SK-N-SH (cell line): ENCODE measurements around the gene RELB. TPM values are rescaled to one million over a fixed set of nuclear protein-coding genes. Genes with fewer than 3 reads are reported as not detected.

Experiments
- CTCF ChIA-PET: fragments of 300-600, 350-600 bp; formaldehyde crosslinking; extraction: SDS; loops from one replicate; lab custom pipeline; 2021; lab: Yijun Ruan, JAX
- POLR2A ChIA-PET: fragments of 350-600 bp; sonication (Branson Sonifier 250); formaldehyde crosslinking; extraction: SDS; loops from one replicate; lab custom pipeline; 2020; ENCODE audit warnings: antibody characterized with exemption, inconsistent platforms; lab: Yijun Ruan, JAX
- DNase-seq: peaks from one replicate; pipeline ENCODE4 v3.0.0; 2012
- H2AFZ ChIP-seq: fragments of 200-600 bp; sonication (generic); 2 replicates; pipeline ENCODE4 v1.8.1; 2016; ENCODE audit warnings: antibody characterized with exemption, mild to moderate bottlenecking, low read depth
- H3F3A ChIP-seq: fragments of 200-600 bp; sonication (generic); replicated peaks from 2 replicates; pipeline ENCODE3; 2016; ENCODE audit warnings: antibody characterized with exemption, mild to moderate bottlenecking; ENCODE audit not compliant: insufficient read depth
- H3K27ac ChIP-seq, 2 experiments: fragments of 200-500 bp in 1 of 2; fragments of 200-600 bp in 1 of 2; sonication (Bioruptor generic) in 1 of 2; sonication (generic), shearing (Covaris generic) in 1 of 2; 2 replicates each; pipeline versions ENCODE4 v1.5.1 to v1.6.1; 2014 to 2016; ENCODE audit warnings: low read depth in 2 of 2, inconsistent platforms in 1 of 2, low read length in 1 of 2, mild to moderate bottlenecking in 1 of 2, mixed read lengths in 1 of 2
- H3K27me3 ChIP-seq: fragments of 200-600 bp; sonication (generic), shearing (Covaris generic); 2 replicates; pipeline ENCODE4 v1.6.1; 2016; ENCODE audit warnings: mixed run types; ENCODE audit not compliant: insufficient read depth
- H3K36me3 ChIP-seq, 2 experiments: fragments of 200-500 bp in 1 of 2; fragments of 200-600 bp in 1 of 2; sonication (Bioruptor generic) in 1 of 2; sonication (generic) in 1 of 2; replicated peaks in 1 of 2; 2 replicates each; pipeline versions ENCODE3 to v1.5.1; 2014 to 2016; ENCODE audit warnings: low read length in 1 of 2, mild to moderate bottlenecking in 1 of 2; ENCODE audit not compliant: insufficient read depth in 2 of 2, control insufficient read depth in 1 of 2
- H3K4me1 ChIP-seq, 2 experiments: fragments of 200-500 bp in 1 of 2; fragments of 200-600 bp in 1 of 2; sonication (Bioruptor generic) in 1 of 2; sonication (generic), shearing (Covaris generic) in 1 of 2; 2 replicates each; pipeline versions ENCODE4 v1.5.1 to v1.6.1; 2014 to 2016; ENCODE audit warnings: low read depth in 1 of 2, low read length in 1 of 2, mixed run types in 1 of 2; ENCODE audit not compliant: insufficient read depth in 2 of 2, control insufficient read depth in 1 of 2
- H3K4me2 ChIP-seq: fragments of 200-600 bp; sonication (generic), shearing (Covaris generic); 2 replicates; pipeline ENCODE4 v1.6.1; 2017; ENCODE audit warnings: mixed run types
- H3K4me3 ChIP-seq, 2 experiments: fragments of 200-500 bp in 1 of 2; fragments of 200-600 bp in 1 of 2; sonication (Bioruptor generic) in 1 of 2; sonication (generic), shearing (Covaris generic) in 1 of 2; 2 replicates each; pipeline versions ENCODE4 v1.5.1 to v1.8.1; 2014 to 2016; ENCODE audit warnings: low read depth in 2 of 2, inconsistent platforms in 1 of 2, low read length in 1 of 2, mild to moderate bottlenecking in 1 of 2, mixed read lengths in 1 of 2, moderate library complexity in 1 of 2
- H3K79me2 ChIP-seq: fragments of 200-600 bp; sonication (generic); 2 replicates; pipeline ENCODE4 v1.8.1; 2017; ENCODE audit warnings: mild to moderate bottlenecking; ENCODE audit not compliant: insufficient read depth
- H3K9ac ChIP-seq: fragments of 200-600 bp; sonication (generic); 2 replicates; pipeline ENCODE4 v1.6.1; 2017; ENCODE audit warnings: mixed run types
- H3K9me2 ChIP-seq: fragments of 200-600 bp; sonication (generic); 2 replicates; pipeline ENCODE4 v1.6.1; 2017; ENCODE audit warnings: mixed run types
- H3K9me3 ChIP-seq: fragments of 200-600 bp; sonication (generic); 2 replicates; pipeline ENCODE4 v1.6.1; 2017; ENCODE audit warnings: mixed run types, mild to moderate bottlenecking, moderate library complexity
- H4K20me1 ChIP-seq: fragments of 200-600 bp; sonication (generic); 2 replicates; pipeline ENCODE4 v1.6.1; 2017; ENCODE audit warnings: mild to moderate bottlenecking, mixed run types; ENCODE audit not compliant: insufficient read depth
- CHD2 ChIP-seq: fragments of 150-350 bp; IDR thresholded peaks from 2 replicates; pipeline ENCODE4 v1.6.1; 2018; ENCODE audit warnings: low read length; ENCODE audit not compliant: partially characterized antibody
- FOXM1 ChIP-seq: IDR thresholded peaks from 2 replicates; pipeline ENCODE4 v1.4.0; 2012; ENCODE audit warnings: low read depth, mild to moderate bottlenecking
- GATA2 ChIP-seq: sonication (generic); formaldehyde crosslinking; IDR thresholded peaks from 2 replicates; pipeline ENCODE4 v1.5.0; 2020; ENCODE audit warnings: mild to moderate bottlenecking, missing genetic modification reagents
- IRF3 ChIP-seq: fragments of 150-350 bp; IDR thresholded peaks from 2 replicates; pipeline ENCODE4 v1.6.1; 2016; ENCODE audit warnings: mild to moderate bottlenecking, low read depth, low read length
- RAD21 ChIP-seq: IDR thresholded peaks from 2 replicates; pipeline ENCODE4 v1.6.1; 2012; ENCODE audit warnings: mild to moderate bottlenecking, low read length
- RCOR1 ChIP-seq: fragments of 150-350 bp; IDR thresholded peaks from 2 replicates; pipeline ENCODE4 v1.6.1; 2017; ENCODE audit warnings: antibody characterized with exemption, low read length
- SIN3A ChIP-seq: IDR thresholded peaks from 2 replicates; pipeline ENCODE4 v1.6.1; 2012; ENCODE audit warnings: low read depth, mild to moderate bottlenecking, low read length, moderate library complexity, borderline replicate concordance
- SMC3 ChIP-seq: IDR thresholded peaks from 2 replicates; pipeline ENCODE4 v1.6.1; 2012; ENCODE audit warnings: low read depth, low read length, improper control_type of control experiment
- TCF12 ChIP-seq: IDR thresholded peaks from 2 replicates; pipeline ENCODE4 v1.4.0; 2012
- USF2 ChIP-seq: fragments of 150-350 bp; IDR thresholded peaks from 2 replicates; pipeline ENCODE4 v1.6.1; 2017; ENCODE audit warnings: antibody characterized with exemption, low read length, low read depth, borderline replicate concordance
- WGBS: methylation state at CpG from one replicate; pipeline ENCODE4 v1.1.6; 2017; ENCODE audit warnings: low lambda C conversion rate; 5-methylcytosine and 5-hydroxymethylcytosine counted together
- polyA plus RNA-seq, 3 experiments: library from polyadenylated mRNA; depleted of rRNA; stranded (reverse); fragments of >200 nt; gene quantifications; 2 replicates each; pipeline ENCODE4 v1.2.3, GENCODE V29; 2012

The RELB gene
- polyA plus RNA-seq, 1 of the 3 experiments (the other 2 are of a cell fraction): 12.6 TPM

- no peak for TF ChIP-seq USF2
- TF ChIP-seq SMC3: no peak
- TF ChIP-seq IRF3: no peak
- no peak for TF ChIP-seq TCF12
- TF ChIP-seq GATA2: no peak
- TF ChIP-seq CHD2: no peak
- Histone ChIP-seq H3K27me3 (no peaks in the 10 kb centered on the region), H3K9me2 (no peaks in the 10 kb centered on the region), H4K20me1 (no peaks in the 10 kb centered on the region), H2AFZ (no peak overlapping the region), H3K4me3 (no peak overlapping the region), H3F3A (peaks cover 5% of the 10 kb centered on the region), H3K79me2 (no peaks in the 10 kb centered on the region), H3K9ac (no peak overlapping the region), H3K27ac (no peak overlapping the region), H3K9me3 (no peaks in the 10 kb centered on the region), H3K36me3 (peaks cover 0 to 20% of the 10 kb centered on the region in 2 experiments), H3K4me1 (no peaks in the 10 kb centered on the region), H3K4me2 (no peak overlapping the region)
- 94% methylated on average over 6 of the region's 6 CpGs for WGBS
- ChIA-PET CTCF (interaction anchor here (1.8 kb wide), 1 partner anchor 66 kb away, joined by 7 read pairs; no protein-coding TSS in a partner anchor), POLR2A (no interaction called here)
- no peak for DNase-seq
Measured at GRCh38 chr19:44993526-44993925, 7.7 kb upstream of the RELB start.

- Histone ChIP-seq H3K9me2 (no peaks in the 10 kb centered on the region), H3K4me1 (no peaks in the 10 kb centered on the region), H3K4me3 (no peak overlapping the region), H3F3A (peaks cover 5% of the 10 kb centered on the region), H2AFZ (no peak overlapping the region), H4K20me1 (no peaks in the 10 kb centered on the region), H3K79me2 (no peaks in the 10 kb centered on the region), H3K9me3 (no peaks in the 10 kb centered on the region), H3K27ac (no peak overlapping the region), H3K9ac (no peak overlapping the region), H3K27me3 (no peaks in the 10 kb centered on the region), H3K36me3 (peaks cover 0 to 20% of the 10 kb centered on the region in 2 experiments), H3K4me2 (no peak overlapping the region)
- no peak for DNase-seq
- ChIA-PET CTCF (interaction anchor here (1.8 kb wide), 1 partner anchor 65 kb away, joined by 7 read pairs; no protein-coding TSS in a partner anchor), POLR2A (no interaction called here)
- WGBS: 93% methylated on average over 6 of the region's 12 CpGs
- no peak for TF ChIP-seq RAD21
- no peak for TF ChIP-seq FOXM1
- no peak for TF ChIP-seq CHD2
- no peak for TF ChIP-seq RCOR1
- TF ChIP-seq SIN3A: no peak
- no peak for TF ChIP-seq TCF12
Measured at GRCh38 chr19:44993926-44994537, 7.2 kb upstream of the RELB start.
